NCI-H1417 treated with DMSO at 0.1 percent for 48 hours (cell line): ENCODE data around the gene OR1A1.
"Not testable (repeated sequence)": the region's sequence is repeated elsewhere in the genome, so short reads cannot be mapped to it uniquely, and the experiment has no call there.

Experiments
- DNase-seq: peaks from one replicate; lab custom pipeline; 2025; lab: John Stamatoyannopoulos, UW

The OR1A1 gene

DNA sequence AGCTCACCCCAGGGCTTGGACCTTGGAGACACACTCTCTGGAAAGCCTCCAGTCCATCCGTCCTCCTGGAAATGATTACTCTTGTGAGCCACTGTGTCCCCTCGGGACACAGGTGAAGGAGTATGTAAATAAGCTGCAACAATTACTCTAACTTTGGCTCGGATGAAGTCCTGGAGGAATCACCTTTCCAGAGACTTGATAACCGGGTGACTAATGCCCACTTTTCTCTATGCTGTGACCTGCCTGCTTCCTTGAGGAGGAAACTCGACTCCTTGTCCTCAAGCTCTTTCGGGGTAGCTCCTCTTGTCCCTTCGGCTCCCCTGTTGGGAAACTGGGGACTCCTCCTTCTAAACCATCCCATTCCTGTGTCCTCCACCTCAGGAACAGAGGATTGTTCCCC is at the start of gene OR1A1:
TSS of gene OR1A1 (plus strand) at position 301 of the 400 bp plus-strand sequence. CDS start 7,954 bp downstream, outside the sequence.
- DNase-seq = no peak

DNA sequence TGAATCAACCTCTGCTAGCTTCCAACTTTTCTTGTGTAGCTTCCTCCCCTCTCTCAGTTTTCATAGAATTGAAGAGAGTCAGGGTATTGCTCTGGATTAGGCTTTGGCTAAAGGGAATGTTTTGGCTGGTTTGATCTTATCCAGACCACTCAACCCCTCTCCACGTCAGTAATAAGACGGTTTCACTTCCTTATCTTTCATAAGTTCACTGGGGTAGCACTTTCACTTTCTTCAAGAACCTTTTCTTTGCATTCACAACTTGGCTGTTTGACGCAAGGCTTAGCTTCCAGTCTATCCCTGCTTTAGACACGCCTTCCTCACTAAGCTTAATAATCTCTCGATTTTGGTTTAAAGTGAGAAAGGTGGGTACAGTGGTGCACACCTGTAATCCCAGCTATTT is 39.9 kb upstream of the OR1A1 start:
- DNase-seq = no peak

- DNase-seq = no peak
These were observed 17.5 kb upstream of the OR1A1 start for GRCh38 chr17:3189961-3190360.

DNA sequence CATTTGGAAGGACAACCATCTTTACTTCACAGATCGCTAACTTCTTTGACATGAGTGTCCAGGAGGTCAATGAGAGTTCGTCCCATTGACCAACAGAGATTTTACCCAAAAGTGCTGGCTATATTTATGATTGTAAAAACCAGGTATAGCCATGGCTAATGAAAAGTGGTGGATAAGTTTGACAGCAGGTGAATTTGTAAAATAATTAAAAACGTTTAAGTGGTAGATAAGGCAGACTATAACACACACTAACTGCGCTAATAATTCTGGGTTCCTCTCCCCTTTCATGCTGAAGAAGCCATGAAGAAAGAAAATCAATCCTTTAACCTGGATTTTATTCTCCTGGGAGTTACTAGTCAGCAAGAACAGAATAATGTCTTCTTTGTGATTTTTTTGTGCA is 10.2 kb upstream of the OR1A1 start, which contains the start of gene OR1A2:
TSS of gene OR1A2 (plus strand) at position 301 of the 400 bp plus-strand sequence. CDS start at position 301, 0 bp downstream.
- no peak for DNase-seq

GRCh38 chr17:3208484-3208883 is 1.0 kb downstream of the OR1A1 start:
- no peak for DNase-seq

- no peak for DNase-seq
These were observed 5.5 kb downstream of the OR1A1 start for GRCh38 chr17:3213001-3213400.

GRCh38 chr17:3213587-3213986 is 6.1 kb downstream of the OR1A1 start:
- DNase-seq = no peak

GRCh38 chr17:3219978-3220377 is 12.5 kb downstream of the OR1A1 start:
- not testable (repeated sequence) for DNase-seq

GRCh38 chr17:3221850-3222249 is 14.4 kb downstream of the OR1A1 start:
- no peak for DNase-seq

DNA sequence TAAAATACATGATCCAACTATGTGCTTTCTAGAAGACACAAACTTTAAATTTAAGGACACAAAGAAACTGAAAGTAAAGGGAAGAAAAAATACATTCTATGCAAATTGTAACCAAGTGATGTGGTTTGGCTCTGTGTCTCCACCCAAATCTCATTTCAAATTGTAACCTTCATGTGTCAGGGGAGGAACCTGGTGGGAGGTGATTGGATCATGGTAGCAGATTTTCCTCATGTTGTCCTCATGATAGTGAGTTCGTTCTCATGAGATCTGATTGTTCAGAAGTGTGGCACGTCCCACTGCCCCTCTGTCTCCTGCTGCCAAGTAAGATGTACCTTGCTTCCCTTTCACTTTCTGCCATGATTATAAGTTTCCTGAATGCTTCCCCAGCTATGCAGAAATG is 15.0 kb downstream of the OR1A1 start:
- DNase-seq = no peak

GRCh38 chr17:3224721-3225352 is 17.4 kb downstream of the OR1A1 start:
- DNase-seq = not testable (repeated sequence)

DNA sequence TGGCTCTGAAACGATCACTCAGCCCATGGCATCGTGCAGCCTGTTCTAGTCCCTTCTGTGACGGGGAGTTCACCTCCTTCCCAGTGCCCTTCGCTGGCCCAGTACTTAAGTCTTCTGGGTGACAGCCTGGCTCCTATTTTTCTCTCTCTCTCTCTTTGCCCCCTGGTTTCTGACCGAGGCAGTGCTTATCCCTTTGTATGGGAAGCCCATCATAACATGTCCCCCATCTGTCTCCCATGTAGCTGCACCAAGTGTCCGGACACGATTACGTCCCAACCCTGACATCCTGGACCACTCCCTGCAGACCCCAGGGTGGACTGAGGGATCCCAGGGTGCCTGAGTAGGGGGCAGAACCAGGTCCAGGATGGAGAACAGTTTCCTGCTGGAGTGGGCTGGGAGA is 24.8 kb downstream of the OR1A1 start:
- DNase-seq = not testable (repeated sequence)

- not testable (repeated sequence) for DNase-seq
These were observed 31.2 kb downstream of the OR1A1 start for GRCh38 chr17:3238685-3239084.

- DNase-seq = not testable (repeated sequence)
These were observed 33.6 kb downstream of the OR1A1 start for GRCh38 chr17:3241044-3241443.

- DNase-seq = not testable (repeated sequence)
These were observed 37.4 kb downstream of the OR1A1 start for GRCh38 chr17:3244841-3245240.

GRCh38 chr17:3249013-3249412 is 41.5 kb downstream of the OR1A1 start:
- DNase-seq = not testable (repeated sequence)

GRCh38 chr17:3256575-3256974 is 49.1 kb downstream of the OR1A1 start:
- no peak for DNase-seq

GRCh38 chr17:3260163-3260562 is 52.7 kb downstream of the OR1A1 start:
- no peak for DNase-seq

DNA sequence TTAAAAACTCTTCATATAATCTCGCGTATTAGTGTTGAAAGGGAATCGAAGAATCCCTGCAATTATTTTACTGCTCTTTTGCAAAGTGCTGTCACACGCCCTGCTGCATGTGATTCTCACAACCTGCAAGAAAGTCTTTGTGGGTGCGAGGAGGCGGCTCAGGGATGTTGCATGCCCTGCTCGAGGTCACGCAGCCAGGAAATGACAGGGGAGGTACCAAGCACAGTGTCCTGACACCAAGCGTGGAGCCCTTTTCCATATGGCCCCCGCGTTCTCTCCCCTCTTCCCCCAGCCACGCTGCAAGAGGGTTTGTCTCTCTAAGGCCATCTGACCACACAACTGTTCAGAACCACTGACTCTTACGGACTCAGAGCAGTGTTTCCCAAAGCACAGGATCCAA is 53.1 kb downstream of the OR1A1 start:
- no peak for DNase-seq
